Ramos (cell line): ENCODE measurements around the gene NSRP1.
"Not testable (repeated sequence)": the region's sequence is repeated elsewhere in the genome, so short reads cannot be mapped to it uniquely, and the experiment has no call there.

Experiments used
- in situ Hi-C: fragments of 300-500 bp; cut with MboI; formaldehyde crosslinking; loops from one replicate; pipeline ENCODE4 v1.14.3; 2022; ENCODE audit warnings: low sequenced_read_pairs; ENCODE audit not compliant: unreplicated experiment

The NSRP1 gene

DNA sequence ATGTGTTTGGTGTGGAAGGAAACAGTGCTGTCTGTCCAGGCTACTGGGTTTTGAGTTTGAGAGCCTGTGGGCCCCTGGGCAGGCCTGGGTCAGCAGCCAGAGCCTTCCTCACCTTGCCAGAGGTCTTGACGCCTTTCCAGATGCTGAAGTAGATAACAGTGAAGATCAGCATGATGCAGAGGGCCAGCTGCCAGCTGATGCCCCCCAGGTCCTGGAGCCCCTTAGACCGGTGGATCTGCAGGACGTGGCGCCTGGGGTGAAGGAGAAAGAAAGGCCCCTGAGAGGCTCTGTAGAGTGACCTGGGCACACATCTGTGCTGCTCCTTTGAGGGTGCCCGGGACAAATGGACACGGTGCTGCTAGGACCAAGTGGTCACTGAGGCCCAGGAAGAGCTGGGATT lies 100.4 kb downstream of the NSRP1 start:
- in situ Hi-C loops, result no loop called here

DNA sequence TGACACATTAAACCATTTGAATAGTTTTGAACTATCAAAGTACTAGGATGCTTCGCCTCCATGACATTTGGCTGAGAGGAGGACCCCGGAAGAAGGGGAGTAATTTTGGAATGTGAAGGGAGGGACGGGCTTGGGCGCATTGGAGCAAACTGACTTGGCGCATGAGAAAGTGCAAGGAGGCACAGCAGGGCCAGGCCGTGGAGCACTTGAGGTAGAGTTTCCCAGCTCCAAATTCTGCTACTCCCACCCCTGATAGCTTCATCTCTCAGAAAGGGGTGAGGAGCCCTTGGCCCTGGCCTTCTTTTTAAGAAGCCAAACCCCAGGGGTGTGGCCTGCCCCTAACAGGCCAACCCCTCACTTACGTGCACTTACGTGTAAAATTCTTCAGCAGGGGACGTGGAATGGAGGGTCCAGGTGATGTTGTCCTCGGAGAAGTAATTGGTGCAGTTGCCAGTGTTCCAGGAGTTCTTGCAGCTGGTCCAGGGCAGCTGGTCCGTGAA lies 101.2 kb downstream of the NSRP1 start:
- in situ Hi-C loops, result no loop called here

DNA sequence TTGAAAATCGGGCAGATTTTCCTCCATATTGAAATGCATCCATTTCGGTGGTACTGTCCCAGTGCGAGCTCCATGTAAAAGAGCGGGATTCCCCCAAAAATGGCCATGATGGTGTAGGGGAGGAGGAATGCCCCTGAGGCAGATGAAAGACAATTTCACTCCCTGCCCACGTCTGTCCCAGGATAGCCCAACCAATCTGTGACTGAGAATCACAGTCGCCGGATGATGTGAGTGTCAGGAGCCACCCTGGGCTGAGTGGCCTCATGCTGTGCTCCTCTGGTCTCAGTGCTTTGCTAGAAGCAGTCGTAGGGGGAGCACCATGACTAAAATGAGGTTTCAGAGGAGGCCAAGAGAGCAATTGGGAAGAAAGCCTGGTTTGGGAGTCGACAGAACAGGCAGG lies 102.2 kb downstream of the NSRP1 start:
- in situ Hi-C loops, result no loop called here

DNA sequence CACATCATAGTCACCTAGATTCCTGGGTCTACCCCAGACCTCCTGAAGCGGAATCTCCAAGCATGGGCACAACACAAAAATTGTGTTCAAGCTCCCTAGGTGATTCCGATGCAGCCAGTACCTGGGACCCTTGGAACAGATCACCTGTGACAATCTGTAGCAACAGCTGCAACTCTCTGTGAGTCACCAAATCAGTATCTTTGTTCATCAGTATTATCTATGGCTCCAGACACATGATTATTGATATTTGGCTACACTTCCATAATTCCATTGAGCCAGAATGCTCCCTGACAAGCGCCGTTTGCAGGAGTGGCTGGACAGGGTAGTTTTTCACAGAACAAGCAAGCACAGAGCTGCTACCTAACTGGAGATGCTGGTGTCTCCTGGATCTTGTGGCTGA lies 102.7 kb downstream of the NSRP1 start:
- in situ Hi-C loops, result no loop called here

GRCh38 chr17:30219833-30220232 lies 103.2 kb downstream of the NSRP1 start:
- in situ Hi-C loops, result no loop called here

DNA sequence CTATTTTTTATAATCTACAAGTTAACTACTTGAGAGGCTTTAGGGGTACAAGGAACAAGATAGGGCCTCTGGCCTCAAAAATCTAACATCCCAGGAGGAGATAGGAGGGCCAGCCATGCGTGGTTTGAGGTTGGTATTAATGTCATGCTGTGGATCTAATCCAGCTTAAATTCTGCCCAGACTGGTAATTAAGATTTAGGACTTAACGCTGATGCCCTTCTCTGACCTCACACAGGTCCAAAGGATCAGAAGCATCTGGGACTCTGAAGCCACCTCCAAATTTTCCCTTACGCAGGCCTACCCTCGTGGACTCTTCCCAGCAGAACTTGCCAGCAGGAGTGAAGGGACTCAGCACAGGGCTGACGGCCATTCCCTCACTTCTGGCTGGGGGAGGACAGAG lies 103.8 kb downstream of the NSRP1 start:
- in situ Hi-C loops, result no loop called here

- in situ Hi-C loops, result no loop called here
Observed at GRCh38 chr17:30221346-30221745, 104.7 kb downstream of the NSRP1 start.

GRCh38 chr17:30222251-30222650 lies 105.6 kb downstream of the NSRP1 start:
- in situ Hi-C loops, result no loop called here

DNA sequence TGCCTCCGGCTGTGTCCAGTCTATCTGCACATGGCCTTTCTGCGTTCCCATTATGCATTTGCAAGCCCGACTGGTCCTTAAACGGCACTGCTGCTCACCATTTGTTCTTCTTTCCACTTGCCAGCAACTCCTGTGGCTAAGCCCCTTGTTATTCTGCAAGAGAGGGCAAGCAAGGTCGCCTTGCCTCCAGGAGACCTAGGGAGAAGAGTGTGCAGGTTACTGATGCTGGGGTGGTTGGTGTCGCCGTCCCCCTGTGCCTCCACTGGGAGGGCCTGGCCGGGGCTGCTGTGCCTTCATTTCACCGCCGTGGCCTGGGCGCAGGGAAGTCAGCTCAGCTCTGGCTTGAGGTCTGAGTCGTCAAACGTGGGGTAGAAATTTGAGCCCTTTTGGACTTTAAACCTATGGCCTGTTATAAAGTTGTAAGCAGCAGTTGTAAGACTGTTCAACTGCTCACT lies 106.1 kb downstream of the NSRP1 start:
- in situ Hi-C loops, result no loop called here

DNA sequence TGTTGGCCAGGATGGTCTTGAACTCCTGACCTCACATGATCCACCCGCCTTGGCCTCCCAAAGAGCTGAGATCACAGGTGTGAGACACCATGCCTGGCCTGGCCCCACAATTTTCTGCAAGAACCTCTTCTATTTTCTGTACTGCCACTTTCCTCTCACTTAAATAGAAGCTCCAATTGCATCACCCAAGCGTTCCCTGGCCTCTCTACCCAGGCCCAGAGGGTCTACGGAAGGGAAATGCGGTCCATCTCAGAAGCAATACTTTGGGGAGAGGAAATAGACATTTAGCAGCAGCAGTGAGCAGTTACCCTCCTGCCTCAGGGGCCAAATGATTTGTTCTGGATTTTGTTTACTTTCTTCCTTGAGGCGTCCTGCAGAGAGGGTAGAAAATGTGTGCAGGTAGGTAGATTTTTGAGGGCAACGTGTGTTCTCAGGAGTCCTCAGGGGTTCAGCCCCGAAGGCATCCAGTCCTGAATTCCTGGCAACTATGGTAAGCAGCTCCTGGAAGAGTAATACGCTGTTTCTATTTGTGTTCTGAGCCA lies 107.9 kb downstream of the NSRP1 start:
- in situ Hi-C loops, result no loop called here

DNA sequence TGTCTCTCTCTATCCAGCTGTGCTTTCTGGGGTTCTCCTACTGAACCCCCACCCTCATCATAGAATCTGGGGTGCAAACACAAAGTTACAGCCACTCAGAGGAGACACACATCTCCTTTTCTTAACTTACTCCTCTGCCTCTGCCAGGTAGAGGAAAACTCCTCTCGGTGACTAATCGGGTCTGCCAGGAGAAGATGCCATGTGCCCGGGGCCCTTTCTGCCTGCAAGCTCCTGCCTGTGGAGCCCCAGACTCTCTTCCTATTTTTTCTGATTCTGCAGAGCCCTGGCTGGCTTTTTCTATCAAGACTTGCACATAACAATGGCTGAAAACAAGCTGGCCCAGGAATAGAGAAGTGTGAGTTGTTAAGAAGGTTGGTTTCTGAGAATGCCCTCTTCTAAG lies 108.5 kb downstream of the NSRP1 start:
- in situ Hi-C loops, result no loop called here

GRCh38 chr17:30225919-30226553 lies 109.4 kb downstream of the NSRP1 start:
- in situ Hi-C loops, result no loop called here

DNA sequence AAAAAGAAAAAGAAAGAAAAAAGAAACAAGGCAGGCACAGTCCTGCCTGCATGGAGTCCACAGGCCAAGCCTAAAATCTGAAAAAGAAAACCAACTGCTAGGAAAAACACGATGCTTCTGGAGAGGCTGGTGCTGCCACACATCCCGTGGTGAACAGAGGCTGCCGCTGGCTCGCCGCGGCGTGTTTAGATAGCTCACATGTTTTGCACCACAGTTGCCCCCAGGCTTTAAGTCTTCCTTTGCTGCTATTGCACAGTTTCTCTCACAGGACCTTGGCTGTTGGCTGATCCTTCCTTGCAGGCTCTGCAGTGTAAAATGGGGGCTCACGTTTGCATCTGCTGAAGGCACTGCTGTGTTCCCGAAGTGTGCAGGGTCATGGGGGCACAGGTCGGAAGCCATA lies 110.3 kb downstream of the NSRP1 start:
- in situ Hi-C loops, result no loop called here

GRCh38 chr17:30228011-30228410 lies 111.4 kb downstream of the NSRP1 start:
- in situ Hi-C loops, result no loop called here

GRCh38 chr17:30229012-30229411 lies 112.4 kb downstream of the NSRP1 start:
- in situ Hi-C loops, result no loop called here

- in situ Hi-C loops, result not testable (repeated sequence)
Observed at GRCh38 chr17:30230009-30230408, 113.4 kb downstream of the NSRP1 start.

GRCh38 chr17:30230596-30231125 lies 114.0 kb downstream of the NSRP1 start:
- in situ Hi-C loops, result no loop called here

- in situ Hi-C loops, result no loop called here
Observed at GRCh38 chr17:30232015-30232823, 115.6 kb downstream of the NSRP1 start.

GRCh38 chr17:30232824-30233427 lies 116.3 kb downstream of the NSRP1 start:
- in situ Hi-C loops, result no loop called here

GRCh38 chr17:30234296-30234695 lies 117.7 kb downstream of the NSRP1 start:
- in situ Hi-C loops, result no loop called here

- in situ Hi-C loops, result no loop called here
Observed at GRCh38 chr17:30234964-30235363, 118.3 kb downstream of the NSRP1 start.
